ENCODE data around the gene ZAP70. TPM values are rescaled to one million over a fixed set of nuclear protein-coding genes. Genes with fewer than 3 reads are reported as not detected.

ZAP70 gene
- total and polyA plus RNA-seq, 4 donors: 1.3 to 7.5 (median 3.6) TPM

GRCh38 chr2:97769308-97769707 lies 55.9 kb downstream of the ZAP70 start:
- Histone ChIP-seq H3K4me3 (ENCODE audit: low read length in 2 of 2) (no peak overlapping the region), H3K36me3 (ENCODE audit: control insufficient read depth in 1 of 2, insufficient read depth in 2 of 2, low read length in 1 of 2) (peaks cover 5 to 7% of the 10 kb centered on the region in 2 donors), H3K27ac (ENCODE audit: low read depth in 1 of 2, low read length in 2 of 2) (no peak overlapping the region), H3K27me3 (ENCODE audit: control insufficient read depth in 1 of 2, insufficient read depth in 2 of 2, low read length in 1 of 2) (no peaks in the 10 kb centered on the region), H3K9me3 (ENCODE audit: control insufficient read depth, low read length) (no peaks in the 10 kb centered on the region), H3K4me1 (ENCODE audit: control insufficient read depth in 1 of 2, insufficient read depth in 2 of 2, low read length in 2 of 2) (no peaks in the 10 kb centered on the region)
- intact Hi-C loops (cut with DNase I): no loop called here
- DNase-seq (no peak), ATAC-seq (ENCODE audit: low FRiP score) (no peak)
- WGBS, 2 donors: 92 to 94% methylated on average over 3 of the region's 3 CpGs

GRCh38 chr2:97769711-97770110 lies 56.3 kb downstream of the ZAP70 start:
- no peaks in the 10 kb centered on the region for H3K27me3 ChIP-seq (ENCODE audit: control insufficient read depth in 1 of 2, insufficient read depth in 2 of 2, low read length in 1 of 2)
- no peak overlapping the region for H3K27ac ChIP-seq (ENCODE audit: low read depth in 1 of 2, low read length in 2 of 2)
- H3K4me1 ChIP-seq (ENCODE audit: control insufficient read depth in 1 of 2, insufficient read depth in 2 of 2, low read length in 2 of 2): no peaks in the 10 kb centered on the region
- ATAC-seq (ENCODE audit: low FRiP score) (no peak), DNase-seq (no peak)
- intact Hi-C loops (cut with DNase I): no loop called here
- no peak overlapping the region for H3K4me3 ChIP-seq (ENCODE audit: low read length in 2 of 2)
- H3K36me3 ChIP-seq (ENCODE audit: control insufficient read depth in 1 of 2, insufficient read depth in 2 of 2, low read length in 1 of 2): peaks cover 5 to 7% of the 10 kb centered on the region in 2 donors
- H3K9me3 ChIP-seq (ENCODE audit: control insufficient read depth, low read length): no peaks in the 10 kb centered on the region
- WGBS, 2 donors: 57 to 70% methylated on average over 3 of the region's 3 CpGs

- no peaks in the 10 kb centered on the region for H3K9me3 ChIP-seq (ENCODE audit: control insufficient read depth, low read length)
- H3K27ac ChIP-seq (ENCODE audit: low read depth in 1 of 2, low read length in 2 of 2): no peak overlapping the region
- DNase-seq (no peak), ATAC-seq (ENCODE audit: low FRiP score) (no peak)
- 64% methylated on average over 4 of the region's 4 CpGs for WGBS, 2 donors
- intact Hi-C loops (cut with DNase I): no loop called here
- H3K27me3 ChIP-seq (ENCODE audit: control insufficient read depth in 1 of 2, insufficient read depth in 2 of 2, low read length in 1 of 2): no peaks in the 10 kb centered on the region
- H3K4me1 ChIP-seq (ENCODE audit: control insufficient read depth in 1 of 2, insufficient read depth in 2 of 2, low read length in 2 of 2): no peaks in the 10 kb centered on the region
- H3K36me3 ChIP-seq (ENCODE audit: control insufficient read depth in 1 of 2, insufficient read depth in 2 of 2, low read length in 1 of 2): peaks cover 5% of the 10 kb centered on the region in 2 donors
- H3K4me3 ChIP-seq (ENCODE audit: low read length in 2 of 2): no peak overlapping the region
Measured at GRCh38 chr2:97770445-97770844, 57.1 kb downstream of the ZAP70 start.

- 52 to 58% methylated on average over 7 of the region's 7 CpGs for WGBS, 2 donors
Measured at GRCh38 chr2:97774425-97774824, 61.0 kb downstream of the ZAP70 start.

GRCh38 chr2:97775074-97775473 lies 61.7 kb downstream of the ZAP70 start:
- ATAC-seq (ENCODE audit: low FRiP score) (no peak), DNase-seq (no peak)
- Histone ChIP-seq H3K9me3 (ENCODE audit: control insufficient read depth, low read length) (no peaks in the 10 kb centered on the region), H3K27ac (ENCODE audit: low read depth in 1 of 2, low read length in 2 of 2) (no peak overlapping the region), H3K4me1 (ENCODE audit: control insufficient read depth in 1 of 2, insufficient read depth in 2 of 2, low read length in 2 of 2) (no peaks in the 10 kb centered on the region), H3K27me3 (ENCODE audit: control insufficient read depth in 1 of 2, insufficient read depth in 2 of 2, low read length in 1 of 2) (no peaks in the 10 kb centered on the region), H3K4me3 (ENCODE audit: low read length in 2 of 2) (no peak overlapping the region), H3K36me3 (ENCODE audit: control insufficient read depth in 1 of 2, insufficient read depth in 2 of 2, low read length in 1 of 2) (peaks cover 2 to 5% of the 10 kb centered on the region in 2 donors)
- 81 to 82% methylated on average over 11 of the region's 11 CpGs for WGBS, 2 donors
- intact Hi-C loops (cut with DNase I): no loop called here

More at GRCh38 chr2:97774425-97774824, 61.0 kb downstream of the ZAP70 start:
- no peak for DNase-seq
- H3K4me1 ChIP-seq (ENCODE audit: control insufficient read depth in 1 of 2, insufficient read depth in 2 of 2, low read length in 2 of 2): no peaks in the 10 kb centered on the region
- no peaks in the 10 kb centered on the region for H3K9me3 ChIP-seq (ENCODE audit: control insufficient read depth, low read length)
- peaks cover 2 to 5% of the 10 kb centered on the region in 2 donors for H3K36me3 ChIP-seq (ENCODE audit: control insufficient read depth in 1 of 2, insufficient read depth in 2 of 2, low read length in 1 of 2)
- H3K27ac ChIP-seq (ENCODE audit: low read depth in 1 of 2, low read length in 2 of 2): no peak overlapping the region
- H3K4me3 ChIP-seq (ENCODE audit: low read length in 2 of 2): no peak overlapping the region
- ATAC-seq (ENCODE audit: low FRiP score): no peak
- H3K27me3 ChIP-seq (ENCODE audit: control insufficient read depth in 1 of 2, insufficient read depth in 2 of 2, low read length in 1 of 2): no peaks in the 10 kb centered on the region
- intact Hi-C loops (cut with DNase I): no loop called here

GRCh38 chr2:97779141-97779540 lies 65.8 kb downstream of the ZAP70 start:
- H3K27ac ChIP-seq (ENCODE audit: low read depth in 1 of 2, low read length in 2 of 2): no peak overlapping the region
- no peaks in the 10 kb centered on the region for H3K9me3 ChIP-seq (ENCODE audit: control insufficient read depth, low read length)
- WGBS, 2 donors: 84 to 87% methylated on average over 4 of the region's 4 CpGs
- H3K4me3 ChIP-seq (ENCODE audit: low read length in 2 of 2): no peak overlapping the region
- H3K36me3 ChIP-seq (ENCODE audit: control insufficient read depth in 1 of 2, insufficient read depth in 2 of 2, low read length in 1 of 2): peaks cover 0 to 2% of the 10 kb centered on the region in 2 donors
- H3K4me1 ChIP-seq (ENCODE audit: control insufficient read depth in 1 of 2, insufficient read depth in 2 of 2, low read length in 2 of 2): no peaks in the 10 kb centered on the region
- intact Hi-C loops (cut with DNase I): no loop called here
- H3K27me3 ChIP-seq (ENCODE audit: control insufficient read depth in 1 of 2, insufficient read depth in 2 of 2, low read length in 1 of 2): no peaks in the 10 kb centered on the region
- DNase-seq (no peak), ATAC-seq (ENCODE audit: low FRiP score) (no peak)

GRCh38 chr2:97781981-97782380 lies 68.6 kb downstream of the ZAP70 start:
- intact Hi-C loops (cut with DNase I): no loop called here
- Histone ChIP-seq H3K27ac (ENCODE audit: low read depth in 1 of 2, low read length in 2 of 2) (no peak overlapping the region), H3K27me3 (ENCODE audit: control insufficient read depth in 1 of 2, insufficient read depth in 2 of 2, low read length in 1 of 2) (no peaks in the 10 kb centered on the region), H3K4me1 (ENCODE audit: control insufficient read depth in 1 of 2, insufficient read depth in 2 of 2, low read length in 2 of 2) (no peaks in the 10 kb centered on the region), H3K36me3 (ENCODE audit: control insufficient read depth in 1 of 2, insufficient read depth in 2 of 2, low read length in 1 of 2) (no peaks in the 10 kb centered on the region), H3K9me3 (ENCODE audit: control insufficient read depth, low read length) (no peaks in the 10 kb centered on the region), H3K4me3 (ENCODE audit: low read length in 2 of 2) (no peak overlapping the region)
- DNase-seq: no peak
- no peak for ATAC-seq (ENCODE audit: low FRiP score)
- WGBS, 2 donors: 88% methylated on average over 4 of the region's 4 CpGs

- Histone ChIP-seq H3K27me3 (ENCODE audit: control insufficient read depth in 1 of 2, insufficient read depth in 2 of 2, low read length in 1 of 2) (no peaks in the 10 kb centered on the region), H3K36me3 (ENCODE audit: control insufficient read depth in 1 of 2, insufficient read depth in 2 of 2, low read length in 1 of 2) (no peaks in the 10 kb centered on the region), H3K4me3 (ENCODE audit: low read length in 2 of 2) (no peak overlapping the region), H3K4me1 (ENCODE audit: control insufficient read depth in 1 of 2, insufficient read depth in 2 of 2, low read length in 2 of 2) (no peaks in the 10 kb centered on the region), H3K9me3 (ENCODE audit: control insufficient read depth, low read length) (no peaks in the 10 kb centered on the region), H3K27ac (ENCODE audit: low read depth in 1 of 2, low read length in 2 of 2) (no peak overlapping the region)
- intact Hi-C loops (cut with DNase I): no loop called here
- DNase-seq: no peak
- no peak for ATAC-seq (ENCODE audit: low FRiP score)
Measured at GRCh38 chr2:97784953-97785352, 71.6 kb downstream of the ZAP70 start.

GRCh38 chr2:97785818-97786217 lies 72.4 kb downstream of the ZAP70 start:
- intact Hi-C loops (cut with DNase I): no loop called here
- Histone ChIP-seq H3K36me3 (ENCODE audit: control insufficient read depth in 1 of 2, insufficient read depth in 2 of 2, low read length in 1 of 2) (no peaks in the 10 kb centered on the region), H3K27ac (ENCODE audit: low read depth in 1 of 2, low read length in 2 of 2) (no peak overlapping the region), H3K9me3 (ENCODE audit: control insufficient read depth, low read length) (no peaks in the 10 kb centered on the region), H3K4me3 (ENCODE audit: low read length in 2 of 2) (no peak overlapping the region), H3K27me3 (ENCODE audit: control insufficient read depth in 1 of 2, insufficient read depth in 2 of 2, low read length in 1 of 2) (no peaks in the 10 kb centered on the region), H3K4me1 (ENCODE audit: control insufficient read depth in 1 of 2, insufficient read depth in 2 of 2, low read length in 2 of 2) (no peaks in the 10 kb centered on the region)
- 83 to 89% methylated on average over 2 of the region's 2 CpGs for WGBS, 2 donors
- ATAC-seq (ENCODE audit: low FRiP score) (no peak), DNase-seq (no peak)

Measured in aorta (tissue), 5 donors.